Smooth muscle cell (in vitro differentiated cells): Measurements from ENCODE around the gene PPP2R3A. TPM values are rescaled to one million over a fixed set of nuclear protein-coding genes. Genes with fewer than 3 reads are reported as not detected.
"Not testable (repeated sequence)": the region's sequence is repeated elsewhere in the genome, so short reads cannot be mapped to it uniquely, and the experiment has no call there.

Experiments
- DNase-seq: peaks from one replicate; lab custom pipeline; 2025; ENCODE audit not compliant: unreplicated experiment; lab: John Stamatoyannopoulos, UW
- H2AFZ ChIP-seq: fragments of 200-600 bp; sonication (generic); 2 replicates; pipeline ENCODE4 v1.6.0; 2016; ENCODE audit warnings: antibody characterized with exemption, low read depth, mild to moderate bottlenecking
- H3F3A ChIP-seq: fragments of 200-600 bp; sonication (generic); 2 replicates; pipeline ENCODE4 v1.6.0; 2017; ENCODE audit warnings: antibody characterized with exemption, low read depth
- H3K27ac ChIP-seq: fragments of 200-600 bp; sonication (generic); 2 replicates; pipeline ENCODE4 v1.5.1; 2016; ENCODE audit warnings: low read depth, mild to moderate bottlenecking
- H3K27me3 ChIP-seq: fragments of 200-600 bp; sonication (generic); 2 replicates; pipeline ENCODE4 v1.6.1; 2016; ENCODE audit warnings: low read depth, mild to moderate bottlenecking
- H3K36me3 ChIP-seq: fragments of 200-600 bp; sonication (generic); 2 replicates; pipeline ENCODE4 v1.5.1; 2016; ENCODE audit warnings: low read depth
- H3K4me1 ChIP-seq: fragments of 200-600 bp; sonication (generic); 2 replicates; pipeline ENCODE4 v1.5.1; 2016; ENCODE audit warnings: low read depth
- H3K4me2 ChIP-seq: fragments of 200-600 bp; sonication (generic); 2 replicates; pipeline ENCODE4 v1.6.0; 2016; ENCODE audit warnings: mild to moderate bottlenecking
- H3K4me3 ChIP-seq: fragments of 200-600 bp; sonication (generic); 2 replicates; pipeline ENCODE4 v1.5.1; 2016; ENCODE audit warnings: mild to moderate bottlenecking
- H3K79me2 ChIP-seq: fragments of 200-600 bp; sonication (generic); 2 replicates; pipeline ENCODE4 v1.6.0; 2016; ENCODE audit warnings: low read depth, mild to moderate bottlenecking
- H3K9ac ChIP-seq: fragments of 200-600 bp; sonication (generic); 2 replicates; pipeline ENCODE4 v1.6.0; 2016; ENCODE audit warnings: low read depth
- H3K9me3 ChIP-seq: fragments of 200-600 bp; sonication (generic); replicated peaks from 2 replicates; pipeline ENCODE4 v1.5.1; 2016; ENCODE audit warnings: low read depth
- H4K20me1 ChIP-seq: fragments of 200-600 bp; sonication (generic); 2 replicates; pipeline ENCODE4 v1.6.0; 2016; ENCODE audit warnings: low read depth
- WGBS: methylation state at CpG from one replicate; pipeline ENCODE4 v1.1.7; 2016; ENCODE audit warnings: low lambda C conversion rate; 5-methylcytosine and 5-hydroxymethylcytosine counted together
- polyA plus RNA-seq: library from polyadenylated mRNA; unstranded; fragments of >200 nt; fragmentation: Nextera tagmentation; extraction: Ambion mirVana; gene quantifications from 2 replicates; pipeline ENCODE4 v1.2.1, GENCODE V29; 2016
- total RNA-seq: library from RNA; depleted of rRNA; stranded (reverse); fragments of >200 nt; gene quantifications from 2 replicates; pipeline ENCODE4 v1.2.3, GENCODE V29; 2014
- TF ChIP-seq, protein P1 (sequence below): fragments of 200-600 bp; sonication (generic); IDR thresholded peaks from 2 replicates; pipeline ENCODE4 v1.5.1; 2017; ENCODE audit warnings: borderline replicate concordance, mild to moderate bottlenecking, antibody characterized with exemption; ENCODE audit not compliant: insufficient read depth, poor library complexity, severe bottlenecking

The PPP2R3A gene
- total and polyA plus RNA-seq, 2 experiments from 2014 or later, result 8.0 to 24.7 TPM

DNA sequence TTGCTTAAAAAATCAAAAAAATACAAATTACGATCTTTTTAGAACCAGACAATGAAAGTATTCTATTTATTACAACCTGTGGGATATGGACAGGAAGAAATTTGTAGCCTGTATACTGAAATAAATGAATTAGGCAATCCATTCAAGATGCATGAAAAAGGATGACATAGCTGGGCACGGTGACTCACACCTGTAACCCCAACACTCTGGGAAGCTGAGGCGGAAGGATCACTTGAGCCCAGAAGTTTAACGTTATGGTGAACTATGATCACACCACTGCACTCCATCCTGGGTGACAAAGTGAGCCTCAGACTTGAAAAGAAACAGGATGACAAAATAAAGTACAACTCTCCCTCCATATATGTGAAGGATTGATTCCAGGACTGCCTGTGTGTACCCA lies 156.5 kb downstream of the PPP2R3A start:
- no peak for DNase-seq
- no peaks in the 10 kb centered on the region for H3K4me1 ChIP-seq
- no peak overlapping the region for H2AFZ ChIP-seq
- no peak overlapping the region for H3K4me3 ChIP-seq
- no peak overlapping the region for H3K4me2 ChIP-seq
- no peaks in the 10 kb centered on the region for H3K36me3 ChIP-seq
- H3K27me3 ChIP-seq, result no peaks in the 10 kb centered on the region
- H4K20me1 ChIP-seq, result no peaks in the 10 kb centered on the region
- no peaks in the 10 kb centered on the region for H3K9me3 ChIP-seq
- H3K79me2 ChIP-seq, result no peaks in the 10 kb centered on the region
- no peak overlapping the region for H3K27ac ChIP-seq
- WGBS, result 93% methylated on average over 4 of the region's 4 CpGs
- no peak overlapping the region for H3K9ac ChIP-seq
- TF ChIP-seq, protein P1, sequence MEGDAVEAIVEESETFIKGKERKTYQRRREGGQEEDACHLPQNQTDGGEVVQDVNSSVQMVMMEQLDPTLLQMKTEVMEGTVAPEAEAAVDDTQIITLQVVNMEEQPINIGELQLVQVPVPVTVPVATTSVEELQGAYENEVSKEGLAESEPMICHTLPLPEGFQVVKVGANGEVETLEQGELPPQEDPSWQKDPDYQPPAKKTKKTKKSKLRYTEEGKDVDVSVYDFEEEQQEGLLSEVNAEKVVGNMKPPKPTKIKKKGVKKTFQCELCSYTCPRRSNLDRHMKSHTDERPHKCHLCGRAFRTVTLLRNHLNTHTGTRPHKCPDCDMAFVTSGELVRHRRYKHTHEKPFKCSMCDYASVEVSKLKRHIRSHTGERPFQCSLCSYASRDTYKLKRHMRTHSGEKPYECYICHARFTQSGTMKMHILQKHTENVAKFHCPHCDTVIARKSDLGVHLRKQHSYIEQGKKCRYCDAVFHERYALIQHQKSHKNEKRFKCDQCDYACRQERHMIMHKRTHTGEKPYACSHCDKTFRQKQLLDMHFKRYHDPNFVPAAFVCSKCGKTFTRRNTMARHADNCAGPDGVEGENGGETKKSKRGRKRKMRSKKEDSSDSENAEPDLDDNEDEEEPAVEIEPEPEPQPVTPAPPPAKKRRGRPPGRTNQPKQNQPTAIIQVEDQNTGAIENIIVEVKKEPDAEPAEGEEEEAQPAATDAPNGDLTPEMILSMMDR, result no peak
- no peaks in the 10 kb centered on the region for H3F3A ChIP-seq

GRCh38 chr3:136131647-136132046 lies 166.1 kb downstream of the PPP2R3A start:
- 96% methylated on average over 3 of the region's 3 CpGs for WGBS
- H3K27me3 ChIP-seq, H3F3A ChIP-seq, H2AFZ ChIP-seq, H4K20me1 ChIP-seq, H3K4me3 ChIP-seq, H3K27ac ChIP-seq, H3K4me2 ChIP-seq, DNase-seq, H3K79me2 ChIP-seq, H3K9me3 ChIP-seq, H3K36me3 ChIP-seq, H3K4me1 ChIP-seq, H3K9ac ChIP-seq: not testable (repeated sequence)

DNA sequence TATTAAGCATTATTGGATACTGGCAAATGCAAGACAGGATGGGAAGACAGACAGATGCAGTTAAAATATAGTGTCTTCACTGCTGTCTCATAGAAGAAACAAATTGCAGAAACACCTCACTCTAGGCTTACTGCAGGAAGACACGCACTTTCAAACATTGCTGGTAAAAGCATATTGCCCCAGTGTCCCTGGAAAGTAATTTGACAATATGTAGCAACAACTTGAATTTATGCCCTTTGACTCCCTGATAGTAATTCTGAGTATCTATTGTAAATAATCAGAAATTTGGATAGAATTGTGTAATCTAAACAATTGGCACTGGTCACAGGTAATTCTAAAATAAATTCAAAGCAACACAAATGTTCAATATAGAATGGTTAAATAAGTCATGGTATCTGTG lies 168.6 kb downstream of the PPP2R3A start:
- no peaks in the 10 kb centered on the region for H3K36me3 ChIP-seq
- H3K79me2 ChIP-seq, result no peaks in the 10 kb centered on the region
- H2AFZ ChIP-seq, result no peak overlapping the region
- DNase-seq, result no peak
- no peaks in the 10 kb centered on the region for H4K20me1 ChIP-seq
- TF ChIP-seq, protein P1, result no peak
- H3K27me3 ChIP-seq, result no peaks in the 10 kb centered on the region
- H3K4me1 ChIP-seq, result no peaks in the 10 kb centered on the region
- no peak overlapping the region for H3K27ac ChIP-seq
- H3K4me2 ChIP-seq, result no peak overlapping the region
- 97% methylated on average over 1 of the region's 1 CpG for whole genome bisulfite sequencing
- H3K9ac ChIP-seq, result no peak overlapping the region
- no peaks in the 10 kb centered on the region for H3F3A ChIP-seq
- no peaks in the 10 kb centered on the region for H3K9me3 ChIP-seq
- no peak overlapping the region for H3K4me3 ChIP-seq

DNA sequence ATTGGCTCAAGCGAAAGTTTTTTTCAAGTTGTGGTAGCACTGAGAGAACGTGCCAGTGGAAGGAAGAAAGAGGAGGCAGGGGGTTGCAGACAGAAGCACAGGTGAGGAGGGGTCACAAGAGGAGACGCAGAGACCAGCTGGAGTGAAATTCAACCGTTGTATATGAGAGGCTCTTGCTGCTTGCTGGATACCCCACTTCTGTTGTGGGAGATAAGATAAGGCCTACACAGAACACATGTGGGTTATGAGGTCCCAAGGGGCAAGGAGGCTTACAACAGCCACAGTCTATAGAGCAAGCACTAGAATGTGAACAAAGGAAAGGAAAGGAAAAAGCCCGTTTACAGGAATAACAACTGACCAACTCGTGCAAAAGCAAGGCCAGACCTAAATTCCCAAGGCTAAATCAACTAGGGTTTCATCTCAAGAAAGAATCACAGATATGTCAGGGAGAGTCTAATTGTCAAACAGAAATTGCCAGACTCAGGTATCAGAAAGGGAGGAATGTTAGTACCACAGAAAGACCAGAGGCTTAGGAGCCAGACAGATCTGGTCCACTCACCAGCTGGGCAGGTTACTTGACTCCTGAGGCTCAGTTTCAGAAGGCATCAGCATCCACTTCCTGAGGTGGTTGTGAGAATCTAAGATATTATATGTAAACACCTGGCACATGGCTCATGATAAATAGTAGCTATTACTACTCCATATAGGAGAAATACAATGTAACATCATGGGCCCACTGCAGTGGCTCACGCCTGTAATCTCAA lies 169.7 kb downstream of the PPP2R3A start:
- Histone ChIP-seq H3K36me3 (no peaks in the 10 kb centered on the region), H3K27ac (no peak overlapping the region), H3K79me2 (no peaks in the 10 kb centered on the region), H3K27me3 (no peaks in the 10 kb centered on the region), H3K4me2 (no peak overlapping the region), H3F3A (no peaks in the 10 kb centered on the region), H3K9ac (no peak overlapping the region), H2AFZ (no peak overlapping the region), H3K9me3 (no peaks in the 10 kb centered on the region), H3K4me1 (no peaks in the 10 kb centered on the region), H3K4me3 (no peak overlapping the region), H4K20me1 (no peaks in the 10 kb centered on the region)
- TF ChIP-seq, protein P1, result no peak
- WGBS, result 86% methylated on average over 7 of the region's 7 CpGs
- no peak for DNase-seq
